ENCODE measurements around the gene CNR2.
A peak's percentile ranks its signal among the peaks of the same experiment; 100 is the strongest.
"Not testable (repeated sequence)": the region's sequence is repeated elsewhere in the genome, so short reads cannot be mapped to it uniquely, and the experiment has no call there.

Gene CNR2

GRCh38 chr1:23916209-23917131 is 3.3 kb upstream of the CNR2 start:
- DNase-seq = peak; percentile 76 to 77

DNA sequence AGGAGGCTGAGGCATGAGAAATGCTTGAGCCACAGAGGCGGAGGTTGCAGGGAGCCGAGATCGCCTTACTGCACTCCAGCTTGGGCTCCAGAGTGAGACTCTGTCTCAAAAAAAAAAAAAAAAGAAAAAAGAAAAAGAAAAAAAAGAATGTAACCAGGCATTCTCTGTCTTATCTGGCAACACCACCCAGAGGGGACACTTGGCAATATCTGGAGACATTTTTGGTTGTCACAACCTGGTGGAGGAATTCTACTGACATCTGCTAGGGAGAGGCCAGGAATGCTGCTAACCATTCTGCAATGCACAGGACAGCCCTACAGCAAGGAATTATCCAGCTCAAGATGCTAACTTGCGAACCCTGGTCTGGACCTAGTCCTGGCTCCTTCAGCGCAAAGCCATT is 2.3 kb upstream of the CNR2 start:
- DNase-seq = no peak

- no peak for DNase-seq
Measured at GRCh38 chr1:23914921-23915320, 1.8 kb upstream of the CNR2 start.

- no peak for DNase-seq
Measured at GRCh38 chr1:23911921-23912320, 1.2 kb downstream of the CNR2 start.

DNA sequence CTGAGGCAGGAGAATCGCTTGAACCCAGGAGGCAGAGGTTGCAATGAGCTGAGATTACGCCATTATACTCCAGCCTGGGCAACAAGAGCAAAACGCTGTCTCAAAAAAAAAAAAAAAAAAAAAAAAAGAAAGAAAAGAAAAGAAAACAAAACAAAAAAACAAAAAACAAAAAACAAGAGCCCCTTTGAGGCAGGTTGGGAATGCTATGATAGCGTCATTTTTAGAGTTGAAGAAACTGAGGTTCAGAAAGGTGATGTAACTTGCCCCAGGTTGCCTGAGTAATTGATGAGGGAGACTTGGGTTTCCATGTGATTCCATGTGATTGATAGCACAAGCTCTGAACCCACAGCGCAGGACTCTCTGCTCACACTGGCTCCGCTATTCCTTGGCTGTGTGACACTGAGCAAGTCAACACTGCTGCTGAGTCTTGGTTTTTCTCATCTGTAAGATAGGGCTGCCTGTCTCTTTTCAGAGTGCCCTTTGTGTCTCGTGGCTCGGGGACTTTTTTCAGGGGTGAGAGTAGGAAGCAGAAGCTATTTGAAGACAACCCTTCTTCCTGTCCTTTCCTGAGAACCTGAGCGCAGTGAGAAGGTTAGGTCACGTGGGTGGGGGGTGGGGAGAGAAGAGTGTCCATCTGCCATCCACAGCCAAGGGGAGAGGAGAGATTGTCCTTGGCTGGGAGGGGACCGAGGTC is 2.5 kb downstream of the CNR2 start:
- no peak for DNase-seq

DNA sequence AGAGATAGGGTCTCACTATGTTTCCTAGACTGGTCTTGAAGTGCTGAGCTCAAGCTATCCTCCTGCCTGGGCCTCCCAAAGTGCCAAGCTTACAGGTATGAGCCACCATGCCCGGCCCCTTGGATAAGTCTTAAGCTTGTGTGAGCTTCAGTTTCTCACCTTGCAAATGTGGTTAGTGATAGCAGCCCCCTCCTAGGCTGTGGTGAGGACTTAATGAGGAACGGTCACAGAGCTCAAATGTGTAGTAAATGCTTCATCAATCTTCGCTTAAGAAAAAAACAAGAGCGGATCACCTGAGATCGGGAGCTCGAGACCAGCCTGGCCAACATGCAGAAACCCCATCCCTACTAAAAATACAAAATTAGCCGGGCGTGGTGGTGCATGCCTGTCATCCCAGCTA is 3.0 kb downstream of the CNR2 start:
- no peak for DNase-seq

DNA sequence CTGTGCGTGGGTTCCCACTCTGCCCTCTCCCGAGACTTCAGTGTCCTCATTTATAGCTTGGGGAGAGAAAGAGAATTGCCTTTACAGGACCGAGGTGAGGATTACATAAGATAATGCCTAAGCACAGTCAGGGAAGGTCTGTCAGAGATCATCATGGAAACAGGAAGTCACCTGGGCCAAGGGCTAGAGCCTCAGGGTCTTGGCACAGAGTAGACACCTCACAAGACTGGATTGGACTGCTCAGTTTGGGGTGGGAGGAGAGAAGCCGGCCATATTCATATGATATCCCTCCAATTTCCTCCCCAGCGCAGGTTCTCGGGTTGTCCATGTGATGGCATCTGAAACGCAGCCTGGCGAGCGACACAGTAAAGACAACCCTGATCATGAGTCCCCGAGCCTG is 3.8 kb downstream of the CNR2 start:
- DNase-seq = no peak

- DNase-seq = no peak
Measured at GRCh38 chr1:23908453-23909341, 4.5 kb downstream of the CNR2 start.

GRCh38 chr1:23906731-23907130 is 6.4 kb downstream of the CNR2 start:
- no peak for DNase-seq

DNA sequence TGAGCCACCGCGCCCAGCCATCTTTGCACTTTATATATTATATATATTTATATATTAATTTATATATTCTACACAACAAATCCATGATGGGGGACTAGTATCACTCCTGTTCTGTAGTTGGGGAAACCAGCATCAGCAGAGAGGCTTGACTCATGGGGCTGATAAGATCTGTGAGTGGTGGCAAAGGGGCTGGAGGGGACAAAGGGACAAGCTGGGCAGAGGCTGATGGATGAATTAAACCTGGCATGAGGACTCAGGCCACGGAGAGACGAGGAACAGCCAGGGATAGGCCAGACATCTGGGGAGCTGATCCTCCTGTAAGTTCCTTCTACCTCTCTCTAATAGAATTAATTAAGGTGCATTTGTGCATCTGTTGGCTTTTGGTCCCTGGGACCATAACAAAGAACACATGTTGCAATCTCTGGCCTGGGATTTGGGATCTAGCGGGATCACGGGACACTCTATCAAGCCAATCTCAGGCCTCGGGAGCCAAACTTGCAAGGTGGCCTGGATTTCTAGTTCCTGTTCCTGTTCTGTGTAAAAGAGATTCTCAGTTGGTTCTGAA is 7.6 kb downstream of the CNR2 start:
- no peak for DNase-seq

- DNase-seq = no peak
Measured at GRCh38 chr1:23904748-23905357, 8.3 kb downstream of the CNR2 start.

DNA sequence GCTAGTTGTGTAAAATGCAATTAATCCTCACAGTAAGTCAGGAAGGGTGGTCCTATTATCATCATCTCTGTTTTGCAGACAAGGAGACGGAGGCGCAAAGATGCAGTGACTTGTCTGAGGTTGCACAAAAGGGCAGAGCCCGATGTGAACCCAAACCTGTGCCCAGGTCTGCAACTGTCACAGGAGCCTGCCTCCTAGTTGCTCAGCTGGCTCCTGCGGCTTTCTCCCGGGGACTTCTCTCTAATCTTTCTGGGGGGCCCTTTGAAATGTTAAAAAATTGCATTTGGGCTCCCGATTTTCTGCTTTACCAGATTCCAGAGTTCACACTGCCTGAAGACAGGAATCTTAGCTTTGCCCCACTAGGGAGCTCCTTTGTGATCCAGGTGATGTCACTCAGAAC is 9.4 kb downstream of the CNR2 start:
- DNase-seq = no peak

GRCh38 chr1:23902321-23903278 is 10.6 kb downstream of the CNR2 start:
- no peak for DNase-seq

DNA sequence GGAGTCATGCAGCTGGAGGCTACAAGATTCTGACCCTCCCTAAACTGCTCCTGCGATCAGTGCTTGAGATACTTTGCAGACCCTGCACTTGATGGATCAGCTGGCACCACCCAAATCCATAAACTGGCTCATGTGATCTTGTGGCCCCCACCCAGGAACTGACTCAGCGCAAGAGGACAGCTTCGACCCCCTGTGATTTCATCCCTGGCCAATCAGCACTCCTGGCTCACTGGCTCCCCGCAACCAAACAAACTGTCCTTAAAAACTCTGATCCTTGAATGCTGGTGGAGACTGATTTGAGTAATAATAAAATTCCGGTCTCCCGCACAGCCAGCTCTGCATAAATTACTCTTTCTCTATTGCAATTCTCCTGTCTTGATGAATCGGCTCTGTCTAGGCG is 13.1 kb downstream of the CNR2 start:
- not testable (repeated sequence) for DNase-seq

- DNase-seq = no peak
Measured at GRCh38 chr1:23899070-23899469, 14.1 kb downstream of the CNR2 start.

GRCh38 chr1:23897083-23897482 is 16.1 kb downstream of the CNR2 start:
- no peak for DNase-seq

- DNase-seq = no peak
Measured at GRCh38 chr1:23896491-23896890, 16.7 kb downstream of the CNR2 start.

- no peak for DNase-seq
Measured at GRCh38 chr1:23895993-23896392, 17.2 kb downstream of the CNR2 start.

DNA sequence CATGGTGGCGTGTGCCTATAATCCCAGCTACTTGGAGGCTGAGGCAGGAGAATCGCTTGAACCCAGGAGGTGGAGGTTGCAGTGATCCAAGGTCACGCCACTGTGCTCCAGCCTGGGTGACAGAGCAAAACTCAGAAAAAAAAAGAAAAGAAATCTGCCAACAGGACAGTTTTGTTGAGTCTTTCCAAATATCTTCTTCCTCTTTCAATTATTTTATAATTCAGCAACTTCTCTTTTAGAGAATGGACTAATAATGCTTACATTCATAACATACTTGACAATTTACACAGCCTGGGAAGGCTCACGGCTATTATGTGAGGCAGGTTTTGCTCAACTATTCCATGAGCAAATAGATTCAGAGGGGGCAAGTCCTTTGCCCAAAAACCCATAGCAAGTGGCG is 18.1 kb downstream of the CNR2 start:
- no peak for DNase-seq

DNA sequence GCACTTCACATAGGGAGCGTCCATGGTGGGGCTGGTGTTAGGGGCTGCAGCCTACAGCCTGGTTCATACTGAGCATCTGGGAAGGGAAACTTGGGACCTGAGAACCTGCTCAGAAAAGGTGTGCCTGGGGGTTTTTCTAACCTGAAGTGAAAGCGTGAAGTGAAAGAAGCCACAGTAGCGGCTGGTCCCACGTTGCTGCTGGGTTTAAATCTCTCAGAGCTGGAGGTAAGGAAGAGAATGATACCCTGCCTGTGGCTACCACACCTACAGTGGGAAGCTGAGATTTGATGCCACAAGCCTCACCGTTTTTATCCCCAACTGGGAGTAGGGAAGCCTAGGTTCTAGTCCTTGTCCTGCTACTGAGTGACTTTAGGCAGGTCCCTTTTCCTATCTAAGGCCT is 24.1 kb downstream of the CNR2 start:
- DNase-seq = no peak

DNA sequence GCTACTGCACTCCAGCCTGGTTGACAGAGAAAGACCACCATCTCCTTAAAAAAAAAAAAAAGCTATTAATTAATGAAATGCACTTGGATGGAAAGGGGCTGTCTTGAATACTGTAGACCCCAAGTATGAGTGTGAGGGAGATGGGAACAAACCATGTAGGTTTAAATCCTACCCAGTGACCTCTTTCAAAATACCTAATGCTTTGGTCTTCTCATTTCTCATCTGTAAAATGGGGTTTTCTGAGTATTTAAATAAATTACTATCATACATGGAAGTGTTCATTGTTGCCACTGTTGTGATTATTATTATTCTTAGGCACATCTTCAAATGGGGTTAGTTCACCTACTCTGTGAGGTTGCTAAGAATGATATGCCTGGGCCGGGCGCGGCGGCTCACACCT is 27.9 kb downstream of the CNR2 start:
- DNase-seq = no peak

All from SHP77 (cell line).